IMR-90 (cell line): Measurements from ENCODE around the gene IGFBP3. TPM values are rescaled to one million over a fixed set of nuclear protein-coding genes. Genes with fewer than 3 reads are reported as not detected.

ENCODE experiments used
- ATAC-seq: fragments of 200-7000 bp; cut with Tn5 transposase; 2 replicates; pipeline ENCODE4 v1.9.1; 2020; ENCODE audit warnings: low read depth, mild to moderate bottlenecking, moderate library complexity
- BruUV-seq: library from RNA; stranded (reverse); fragments of 400-500 nt; replicated peaks from 2 replicates; lab custom pipeline; 2021; lab: Mats Ljungman, UMichigan
- CTCF ChIA-PET: fragments of 300-600 bp; formaldehyde crosslinking; extraction: SDS; loops from one replicate; lab custom pipeline; 2021; ENCODE audit warnings: antibody characterized with exemption; lab: Yijun Ruan, JAX
- POLR2A ChIA-PET: fragments of 300-600 bp; sonication (Branson Sonifier 250); formaldehyde crosslinking; loops from one replicate; lab custom pipeline; 2022; ENCODE audit warnings: antibody characterized with exemption; ENCODE audit not compliant: unreplicated experiment; lab: Charles Lee
- DNase-seq: peaks from one replicate; pipeline ENCODE4 v3.0.0; 2013
- H2AFZ ChIP-seq: replicated peaks from 2 replicates; pipeline ENCODE3; 2013; ENCODE audit warnings: low read length, mild to moderate bottlenecking; ENCODE audit not compliant: poor library complexity
- H2AK5ac ChIP-seq: 2 replicates; pipeline ENCODE4 v1.6.1; 2013; ENCODE audit warnings: low read depth, low read length, inconsistent platforms
- H2AK9ac ChIP-seq: replicated peaks from 2 replicates; pipeline ENCODE3; 2013; ENCODE audit warnings: mild to moderate bottlenecking, low read depth, low read length, moderate library complexity; ENCODE audit not compliant: poor library complexity
- H2BK120ac ChIP-seq: 2 replicates; pipeline ENCODE4 v1.6.1; 2013; ENCODE audit warnings: low read depth, low read length, inconsistent platforms
- H2BK15ac ChIP-seq: 3 replicates; pipeline ENCODE4 v1.6.1; 2013; ENCODE audit warnings: low read depth, low read length, inconsistent platforms
- H2BK20ac ChIP-seq: 2 replicates; pipeline ENCODE4 v1.6.1; 2013; ENCODE audit warnings: low read depth, mild to moderate bottlenecking, inconsistent platforms, low read length, moderate library complexity
- H2BK5ac ChIP-seq: 2 replicates; pipeline ENCODE4 v1.6.1; 2013; ENCODE audit warnings: mild to moderate bottlenecking, low read depth, low read length, inconsistent platforms; ENCODE audit not compliant: poor library complexity, severe bottlenecking
- H3K14ac ChIP-seq: replicated peaks from 2 replicates; pipeline ENCODE4 v1.6.1; 2013; ENCODE audit warnings: low read depth, low read length, inconsistent platforms
- H3K18ac ChIP-seq: 2 replicates; pipeline ENCODE4 v1.6.1; 2013; ENCODE audit warnings: low read depth, low read length, control low read depth
- H3K23ac ChIP-seq: 2 replicates; pipeline ENCODE4 v1.6.1; 2013; ENCODE audit warnings: low read depth, low read length, inconsistent platforms
- H3K27ac ChIP-seq: 2 replicates; pipeline ENCODE4 v1.5.1; 2013; ENCODE audit warnings: mild to moderate bottlenecking, control low read depth, low read length; ENCODE audit not compliant: insufficient read depth
- H3K27me3 ChIP-seq: 2 replicates; pipeline ENCODE4 v1.6.1; 2013; ENCODE audit warnings: low read length; ENCODE audit not compliant: control insufficient read depth, insufficient read depth
- H3K36me3 ChIP-seq: 2 replicates; pipeline ENCODE4 v1.6.1; 2013; ENCODE audit warnings: low read length, mixed read lengths; ENCODE audit not compliant: control insufficient read depth, insufficient read depth
- H3K4ac ChIP-seq: 2 replicates; pipeline ENCODE4 v1.6.1; 2013; ENCODE audit warnings: low read depth, low read length, inconsistent platforms
- H3K4me1 ChIP-seq: 2 replicates; pipeline ENCODE4 v1.6.1; 2013; ENCODE audit warnings: low read length, mixed read lengths; ENCODE audit not compliant: control insufficient read depth, insufficient read depth
- H3K4me2 ChIP-seq: 2 replicates; pipeline ENCODE4 v1.6.1; 2013; ENCODE audit warnings: low read depth, mild to moderate bottlenecking, control low read depth, low read length, moderate library complexity
- H3K4me3 ChIP-seq: 2 replicates; pipeline ENCODE4 v1.5.1; 2013; ENCODE audit warnings: low read depth, mild to moderate bottlenecking, control low read depth, low read length, moderate library complexity; ENCODE audit not compliant: insufficient read depth
- H3K56ac ChIP-seq: 2 replicates; pipeline ENCODE4 v1.6.1; 2013; ENCODE audit warnings: low read length, inconsistent platforms; ENCODE audit not compliant: insufficient read depth; ENCODE audit errors: extremely low read depth
- H3K79me1 ChIP-seq, 2 experiments: 2 replicates each; pipeline ENCODE4 v1.6.1; 2013; ENCODE audit warnings: low read length in 2 of 2, inconsistent platforms in 1 of 2, low read depth in 1 of 2
- H3K9ac ChIP-seq: 2 replicates; pipeline ENCODE4 v1.6.1; 2013; ENCODE audit warnings: low read depth, low read length, control low read depth
- H3K9me1 ChIP-seq: 2 replicates; pipeline ENCODE4 v1.6.1; 2013; ENCODE audit warnings: low read length, inconsistent platforms; ENCODE audit not compliant: insufficient read depth
- H3K9me3 ChIP-seq: 2 replicates; pipeline ENCODE4 v1.6.1; 2013; ENCODE audit warnings: low read length; ENCODE audit not compliant: control insufficient read depth, insufficient read depth
- H4K20me1 ChIP-seq: 2 replicates; pipeline ENCODE4 v1.6.1; 2013; ENCODE audit warnings: low read length, inconsistent platforms; ENCODE audit not compliant: insufficient read depth
- H4K5ac ChIP-seq: 2 replicates; pipeline ENCODE4 v1.6.1; 2013; ENCODE audit warnings: mild to moderate bottlenecking, low read depth, low read length, control low read depth
- H4K8ac ChIP-seq, 2 experiments: 2 replicates each; pipeline ENCODE4 v1.6.1; 2013; ENCODE audit warnings: low read depth in 2 of 2, low read length in 2 of 2, control low read depth in 1 of 2, inconsistent platforms in 1 of 2
- H4K91ac ChIP-seq: 2 replicates; pipeline ENCODE4 v1.6.1; 2013; ENCODE audit warnings: low read depth, low read length, inconsistent platforms; ENCODE audit not compliant: insufficient read depth
- BHLHE40 ChIP-seq: fragments of 150-350 bp; IDR thresholded peaks from 2 replicates; pipeline ENCODE4 v1.6.1; 2016; ENCODE audit warnings: mild to moderate bottlenecking, low read depth, low read length
- CEBPB ChIP-seq: IDR thresholded peaks from 2 replicates; pipeline ENCODE4 v1.6.1; 2012; ENCODE audit warnings: low read depth, low read length, improper control_type of control experiment
- CHD1 ChIP-seq: IDR thresholded peaks from 2 replicates; pipeline ENCODE4 v1.6.1; 2012; ENCODE audit warnings: low read depth, low read length, improper control_type of control experiment
- CTCF ChIP-seq: conservative IDR thresholded peaks from 2 replicates; pipeline ENCODE4 v1.5.1; 2012; ENCODE audit warnings: mild to moderate bottlenecking, low read depth, low read length, improper control_type of control experiment
- ELK1 ChIP-seq: fragments of 150-350 bp; IDR thresholded peaks from 2 replicates; pipeline ENCODE4 v1.6.1; 2016; ENCODE audit warnings: low read depth, mild to moderate bottlenecking, low read length, moderate library complexity, borderline replicate concordance
- FOS ChIP-seq: fragments of 150-350 bp; IDR thresholded peaks from 2 replicates; pipeline ENCODE4 v1.6.1; 2016; ENCODE audit warnings: low read depth, low read length
- MAFK ChIP-seq: IDR thresholded peaks from 2 replicates; pipeline ENCODE4 v1.6.1; 2012; ENCODE audit warnings: low read depth, low read length, improper control_type of control experiment
- MAZ ChIP-seq: IDR thresholded peaks from 2 replicates; pipeline ENCODE4 v1.6.1; 2012; ENCODE audit warnings: low read depth, mild to moderate bottlenecking, low read length, improper control_type of control experiment, moderate library complexity, borderline replicate concordance
- MXI1 ChIP-seq: IDR thresholded peaks from 2 replicates; pipeline ENCODE4 v1.6.1; 2012; ENCODE audit warnings: low read depth, mild to moderate bottlenecking, low read length, moderate library complexity, borderline replicate concordance
- NFE2L2 ChIP-seq: fragments of 150-350 bp; IDR thresholded peaks from 2 replicates; pipeline ENCODE4 v1.6.1; 2016; ENCODE audit warnings: low read depth, mild to moderate bottlenecking, low read length
- POLR2A ChIP-seq: IDR thresholded peaks from 2 replicates; pipeline ENCODE4 v1.6.1; 2012; ENCODE audit warnings: mild to moderate bottlenecking, low read depth, low read length
- RAD21 ChIP-seq: IDR thresholded peaks from 2 replicates; pipeline ENCODE4 v1.6.1; 2012; ENCODE audit warnings: low read length, improper control_type of control experiment
- RCOR1 ChIP-seq: IDR thresholded peaks from 2 replicates; pipeline ENCODE4 v1.6.1; 2012; ENCODE audit warnings: mild to moderate bottlenecking, low read length, improper control_type of control experiment; ENCODE audit not compliant: insufficient replicate concordance
- RFX5 ChIP-seq: IDR thresholded peaks from 2 replicates; pipeline ENCODE4 v1.8.0; 2012; ENCODE audit warnings: low read depth, mild to moderate bottlenecking, low read length, moderate library complexity
- SMC3 ChIP-seq: fragments of 150-350 bp; IDR thresholded peaks from 2 replicates; pipeline ENCODE4 v1.6.1; 2016; ENCODE audit warnings: low read depth, mild to moderate bottlenecking, antibody characterized with exemption, low read length, moderate library complexity
- USF2 ChIP-seq: fragments of 150-350 bp; IDR thresholded peaks from 2 replicates; pipeline ENCODE4 v1.6.1; 2017; ENCODE audit warnings: mild to moderate bottlenecking, antibody characterized with exemption, low read length, low read depth
- WGBS, 2 experiments: methylation state at CpG; one replicate each; pipeline versions ENCODE4 v1.1.5 to v1.1.7; 2013; ENCODE audit warnings: missing lambda C conversion rate in 2 of 2; ENCODE audit not compliant: insufficient read length in 1 of 2; ENCODE audit errors: extremely low coverage in 2 of 2; 5-methylcytosine and 5-hydroxymethylcytosine counted together
- dilution Hi-C: fragments of 300-500 bp; cut with HindIII; formaldehyde crosslinking; loops from one replicate; pipeline ENCODE4 v1.14.3; 2018; ENCODE audit warnings: low sequenced_read_pairs; ENCODE audit not compliant: unreplicated experiment
- in situ Hi-C: fragments of 300-500 bp; cut with MboI; formaldehyde crosslinking; loops from 3 replicates; pipeline ENCODE4 v1.14.3; 2019; ENCODE audit warnings: low sequenced_read_pairs, inconsistent platforms, mixed read lengths
- intact Hi-C: fragments of 100-400 bp; cut with micrococcal nuclease; formaldehyde crosslinking; loops from 2 replicates; pipeline ENCODE4 v1.10.0; 2022
- polyA plus RNA-seq, 3 experiments: library from polyadenylated mRNA; depleted of rRNA; stranded (reverse); fragments of >200 nt; gene quantifications; 2 replicates each; pipeline ENCODE4 v1.2.3, GENCODE V29; 2012; ENCODE audit warnings: low replicate concordance in 1 of 3
- total RNA-seq: library from RNA; depleted of rRNA; stranded (reverse); fragments of >200 nt; gene quantifications from 2 replicates; pipeline ENCODE4 v1.2.3, GENCODE V29; 2012

The IGFBP3 gene
- total and polyA plus RNA-seq, 2 of the 4 experiments (the other 2 are of a cell fraction): 272 to 601 TPM

GRCh38 chr7:45898222-45898621 is 22.9 kb downstream of the IGFBP3 start:
- H4K20me1 ChIP-seq: no peaks in the 10 kb centered on the region
- H3K27me3 ChIP-seq: peaks cover 34% of the 10 kb centered on the region
- H3K9me1 ChIP-seq: no peaks in the 10 kb centered on the region; the same call in 1 of the 2 replicates
- no peak overlapping the region for H3K23ac ChIP-seq
- no peaks in the 10 kb centered on the region for H3K4me1 ChIP-seq
- no CpG with 5 or more reads among the region's 2 CpGs for WGBS, 2 experiments
- H3K9ac ChIP-seq: no peak overlapping the region
- H2BK120ac ChIP-seq: no peak overlapping the region
- H3K4me3 ChIP-seq: no peak overlapping the region
- ATAC-seq: no peak
- H3K56ac ChIP-seq: no peak overlapping the region
- H2BK20ac ChIP-seq: no peak overlapping the region
- no peak overlapping the region for H3K4ac ChIP-seq
- H3K18ac ChIP-seq: no peak overlapping the region
- no peak overlapping the region for H2AK9ac ChIP-seq
- no peak overlapping the region for H4K91ac ChIP-seq
- no peak overlapping the region for H4K8ac ChIP-seq
- H3K14ac ChIP-seq: no peak overlapping the region
- BruUV-seq: no TSS peak
- no peak overlapping the region for H2AK5ac ChIP-seq
- no peaks in the 10 kb centered on the region for H3K36me3 ChIP-seq
- H3K79me1 ChIP-seq: no peaks in the 10 kb centered on the region
- H3K4me2 ChIP-seq: no peak overlapping the region
- CTCF ChIA-PET: interaction anchor here (0.6 to 1.0 kb wide), 2 partner anchors 18 to 20 kb away, joined by 3 read pairs; no protein-coding TSS in a partner anchor
- dilution Hi-C loops (no loop called here), intact Hi-C loops (no loop called here), in situ Hi-C loops (no loop called here)
- DNase-seq: peak; percentile 43
- H2AFZ ChIP-seq: no peak overlapping the region
- TF ChIP-seq USF2: no peak
- TF ChIP-seq MXI1: no peak
- TF ChIP-seq NFE2L2: no peak
- no peak for TF ChIP-seq RCOR1
- TF ChIP-seq CTCF: no peak
- no peak for TF ChIP-seq SMC3
- TF ChIP-seq FOS: no peak
- TF ChIP-seq MAFK: no peak
- TF ChIP-seq RFX5: no peak
- TF ChIP-seq POLR2A: no peak
- TF ChIP-seq RAD21: no peak
- no peak for TF ChIP-seq ELK1
- TF ChIP-seq MAZ: no peak
- TF ChIP-seq CEBPB: no peak
- no peak for TF ChIP-seq CHD1
- no peak for TF ChIP-seq BHLHE40
- H3K27ac ChIP-seq: no peak overlapping the region
- no peaks in the 10 kb centered on the region for H3K9me3 ChIP-seq
- POLR2A ChIA-PET: no interaction called here
- H4K5ac ChIP-seq: no peak overlapping the region
- no peak overlapping the region for H2BK15ac ChIP-seq
- H2BK5ac ChIP-seq: no peak overlapping the region
